GM12878 (cell line): ENCODE results near the gene LARP4. TPM values are rescaled to one million over a fixed set of nuclear protein-coding genes. Genes with fewer than 3 reads are reported as not detected.

Experiments used
- ATAC-seq: fragments of 200-7000 bp; cut with Tn5 transposase; 3 replicates; pipeline ENCODE4 v1.9.1; 2020; ENCODE audit warnings: mild to moderate bottlenecking, moderate library complexity
- BruUV-seq: library from RNA; stranded (reverse); fragments of 400-500 nt; replicated peaks from 2 replicates; lab custom pipeline; 2021; lab: Mats Ljungman, UMichigan
- CTCF ChIA-PET: fragments of 300-600 bp; sonication (Branson Sonifier 250); formaldehyde crosslinking; extraction: SDS; loops from one replicate; lab custom pipeline; 2021; ENCODE audit warnings: inconsistent platforms; lab: Yijun Ruan, JAX
- POLR2A ChIA-PET: fragments of 350-600 bp; formaldehyde crosslinking; extraction: SDS; loops from one replicate; lab custom pipeline; 2021; ENCODE audit warnings: inconsistent platforms; lab: Charles Lee
- RAD21 ChIA-PET: fragments of 300-600 bp; sonication (Branson Sonifier 250); formaldehyde crosslinking; loops from one replicate; lab custom pipeline; 2023; ENCODE audit warnings: antibody characterized with exemption; ENCODE audit not compliant: unreplicated experiment; lab: Charles Lee
- SMC1A ChIA-PET: fragments of 300-600 bp; sonication (Branson Sonifier 250); formaldehyde crosslinking; loops from one replicate; lab custom pipeline; 2023; ENCODE audit not compliant: unreplicated experiment, uncharacterized antibody; lab: Charles Lee
- DNase-seq: peaks from one replicate; pipeline ENCODE4 v3.0.0-alpha.2; 2011; ENCODE audit warnings: low read depth, low spot score
- FAIRE-seq: peaks from 3 replicates; lab custom pipeline; 2011; peaks lifted over from hg19 to GRCh38; lab: Jason Lieb, UNC
- H2AFZ ChIP-seq: 2 replicates; pipeline ENCODE4 v1.6.0; 2011; ENCODE audit warnings: low read depth, low read length, control low read depth; ENCODE audit not compliant: control insufficient read depth
- H3K27ac ChIP-seq: 2 replicates; pipeline ENCODE4 v1.5.1; 2011; ENCODE audit warnings: control low read depth; ENCODE audit not compliant: control insufficient read depth, insufficient read depth
- H3K27me3 ChIP-seq, 2 experiments: replicated peaks in 1 of 2; 2 replicates each; pipeline versions ENCODE4 v1.6.0 to v1.6.1; 2011; ENCODE audit warnings: low read length in 1 of 2; ENCODE audit not compliant: control insufficient read depth in 2 of 2, insufficient read depth in 2 of 2
- H3K36me3 ChIP-seq, 2 experiments: 2 replicates each; pipeline ENCODE4 v1.5.1; 2011; ENCODE audit warnings: low read length in 1 of 2; ENCODE audit not compliant: control insufficient read depth in 2 of 2, insufficient read depth in 2 of 2
- H3K4me1 ChIP-seq: 2 replicates; pipeline ENCODE4 v1.6.1; 2011; ENCODE audit warnings: mild to moderate bottlenecking, low read length, moderate library complexity, mixed read lengths; ENCODE audit not compliant: control insufficient read depth, insufficient read depth
- H3K4me2 ChIP-seq: 2 replicates; pipeline ENCODE4 v1.6.0; 2011; ENCODE audit warnings: control low read depth; ENCODE audit not compliant: control insufficient read depth, insufficient read depth
- H3K4me3 ChIP-seq: fragments of 200-600 bp; sonication (generic); 2 replicates; pipeline ENCODE4 v1.5.1; 2016
- H3K79me2 ChIP-seq: 2 replicates; pipeline ENCODE4 v1.6.0; 2011; ENCODE audit warnings: low read length; ENCODE audit not compliant: control insufficient read depth, insufficient read depth
- H3K9ac ChIP-seq: 2 replicates; pipeline ENCODE4 v1.8.0; 2011; ENCODE audit warnings: low read length, control low read depth, mixed read lengths; ENCODE audit not compliant: control insufficient read depth, insufficient read depth
- H3K9me3 ChIP-seq: replicated peaks from 3 replicates; pipeline ENCODE4 v1.5.1; 2011; ENCODE audit warnings: mild to moderate bottlenecking, low read length; ENCODE audit not compliant: control insufficient read depth, insufficient read depth
- H4K20me1 ChIP-seq: 2 replicates; pipeline ENCODE4 v1.6.0; 2011; ENCODE audit not compliant: control insufficient read depth, insufficient read depth
- CBX5 ChIP-seq: sonication (generic); IDR thresholded peaks from 2 replicates; pipeline ENCODE4 v1.6.1; 2016; ENCODE audit warnings: low read depth, moderate library complexity, mild to moderate bottlenecking, inconsistent platforms
- DPF2 ChIP-seq: fragments of 450-650 bp; IDR thresholded peaks from 2 replicates; pipeline ENCODE4 v1.6.1; 2017; ENCODE audit warnings: mild to moderate bottlenecking
- EED ChIP-seq: sonication (generic); IDR thresholded peaks from 2 replicates; pipeline ENCODE4 v1.6.1; 2016; ENCODE audit warnings: antibody characterized with exemption, low read depth
- HCFC1 ChIP-seq: fragments of 150-350 bp; IDR thresholded peaks from 2 replicates; pipeline ENCODE4 v1.6.1; 2014; ENCODE audit warnings: low read length
- HDAC6 ChIP-seq: fragments of 200-600 bp; sonication (generic); IDR thresholded peaks from one replicate; pipeline ENCODE4 v1.8.0; 2017; ENCODE audit warnings: antibody characterized with exemption; ENCODE audit not compliant: unreplicated experiment
- JUNB ChIP-seq: IDR thresholded peaks from 2 replicates; pipeline ENCODE4 v1.6.1; 2016; ENCODE audit warnings: antibody characterized with exemption, mild to moderate bottlenecking
- KDM1A ChIP-seq: fragments of 200-600 bp; sonication (generic); IDR thresholded peaks from 2 replicates; pipeline ENCODE4 v1.6.1; 2016; ENCODE audit warnings: borderline replicate concordance
- MYB ChIP-seq: fragments of 150-350 bp; IDR thresholded peaks from 2 replicates; pipeline ENCODE4 v1.6.1; 2014; ENCODE audit warnings: mild to moderate bottlenecking, low read depth, low read length, borderline replicate concordance
- NFYA ChIP-seq: IDR thresholded peaks from 2 replicates; pipeline ENCODE4 v1.6.1; 2011; ENCODE audit warnings: low read depth, mild to moderate bottlenecking, low read length, improper control_type of control experiment, borderline replicate concordance
- NFYB ChIP-seq: IDR thresholded peaks from 2 replicates; pipeline ENCODE4 v1.6.1; 2011; ENCODE audit warnings: low read depth, mild to moderate bottlenecking, low read length, improper control_type of control experiment, moderate library complexity; ENCODE audit not compliant: insufficient read depth
- NKRF ChIP-seq: fragments of 450-650 bp; conservative IDR thresholded peaks from 2 replicates; pipeline ENCODE4 v1.6.1; 2017; ENCODE audit warnings: mild to moderate bottlenecking, moderate library complexity
- RFX5 ChIP-seq: IDR thresholded peaks from 2 replicates; pipeline ENCODE4 v1.6.1; 2011; ENCODE audit warnings: low read depth, low read length, improper control_type of control experiment
- SMAD5 ChIP-seq: IDR thresholded peaks from 2 replicates; pipeline ENCODE4 v1.6.1; 2016; ENCODE audit warnings: antibody characterized with exemption, low read depth
- SRF ChIP-seq, 2 experiments: IDR thresholded peaks; 2 replicates each; pipeline ENCODE4 v1.6.1; 2011; ENCODE audit warnings: low read depth in 2 of 2, low read length in 2 of 2, mild to moderate bottlenecking in 1 of 2, moderate library complexity in 1 of 2
- ZNF592 ChIP-seq: fragments of 450-650 bp; IDR thresholded peaks from 2 replicates; pipeline ENCODE4 v1.6.1; 2017; ENCODE audit warnings: mild to moderate bottlenecking, moderate library complexity
- WGBS: methylation state at CpG from one replicate; pipeline ENCODE4 v1.1.6; 2016; ENCODE audit warnings: low lambda C conversion rate; ENCODE audit not compliant: insufficient replicate concordance, insufficient coverage; ENCODE audit errors: missing lambda C conversion rate; 5-methylcytosine and 5-hydroxymethylcytosine counted together
- in situ Hi-C: fragments of 300-500 bp; cut with MboI; formaldehyde crosslinking; loops from 9 replicates; pipeline ENCODE4 v1.14.3; 2018; ENCODE audit warnings: mixed read lengths
- intact Hi-C: fragments of 100-400 bp; cut with micrococcal nuclease; formaldehyde crosslinking; loops from one replicate; pipeline ENCODE4 v1.14.2; 2022; ENCODE audit not compliant: unreplicated experiment
- polyA plus RNA-seq, 11 experiments: library from polyadenylated mRNA; depleted of rRNA in 4 of 11; unstranded in 6 of 11; stranded (reverse) in 5 of 11; fragments of >200 nt; fragmentation: Nextera tagmentation in 4 of 11; fragmentation: Illumina TruSeq in 1 of 11; extraction: Ambion mirVana in 4 of 11; extraction: Trizol in 1 of 11; gene quantifications; 1 replicate in 1 of 11; 2 replicates in 10 of 11; pipeline versions ENCODE4 v1.2.1 to v1.2.3, GENCODE V29; 2011 to 2016; ENCODE audit warnings: inconsistent platforms in 2 of 11, missing spikeins in 2 of 11, low read depth in 1 of 11
- total RNA-seq, 4 experiments: library from RNA; depleted of rRNA in 3 of 4; stranded (reverse); fragments of >200 nt in 3 of 4; fragmentation: Illumina TruSeq in 1 of 4; extraction: Trizol in 1 of 4; gene quantifications; 2 replicates each; pipeline versions ENCODE4 v1.2.1 to v1.2.3, GENCODE V29; 2013 to 2021

The LARP4 gene
- total and polyA plus RNA-seq, 10 of the 15 experiments (the other 5 are each of a cell fraction or from before 2014, with no cell fraction given): 24.1 to 72.6 (median 35.6) TPM

- TF ChIP-seq HDAC6 (no peak), EED (no peak), CBX5 (no peak), DPF2 (no peak), HCFC1 (no peak), NKRF (no peak), SRF (IDR thresholded peaks at IDR 0.05; ENCODE audit: low read depth in 2 of 2, low read length in 2 of 2) (no peak), RFX5 (no peak), NFYA (no peak), JUNB (peak; percentile 88), SMAD5 (no peak), NFYB (no peak)
These were observed 76.7 kb downstream of the LARP4 start (continued) for GRCh38 chr12:50477241-50477832.

- DNase-seq (no peak), ATAC-seq (no peak), FAIRE-seq (no peak)
- Histone ChIP-seq H3K9ac (no peak overlapping the region), H3K9me3 (no peaks in the 10 kb centered on the region), H3K79me2 (no peaks in the 10 kb centered on the region), H2AFZ (no peak overlapping the region), H3K4me2 (no peak overlapping the region), H3K27ac (no peak overlapping the region), H3K4me3 (no peak overlapping the region), H3K4me1 (no peaks in the 10 kb centered on the region), H3K27me3 (no peaks in the 10 kb centered on the region), H4K20me1 (no peaks in the 10 kb centered on the region), H3K36me3 (no peaks in the 10 kb centered on the region)
- ChIA-PET CTCF (interaction anchor here (0.6 to 1.1 kb wide), 3 partner anchors 21 to 611 kb away, joined by 3 read pairs; no protein-coding TSS in a partner anchor), POLR2A (no interaction called here), SMC1A (interaction anchor here (1.1 to 1.4 kb wide), 3 partner anchors 9 to 223 kb away, joined by 3 to 4 read pairs (median 3); no protein-coding TSS in a partner anchor), RAD21 (no interaction called here)
- WGBS: 37% methylated on average over 4 of the region's 4 CpGs
- in situ Hi-C loops (no loop called here), intact Hi-C loops (no loop called here)
- no TSS peak for BruUV-seq
- TF ChIP-seq KDM1A: no peak
- no peak for TF ChIP-seq MYB
- no peak for TF ChIP-seq ZNF592
These were observed 81.9 kb downstream of the LARP4 start for GRCh38 chr12:50482571-50482970.
